NCI-H1436 treated with DMSO at 0.1 percent for 48 hours (cell line): ENCODE data around the gene KLHL15.
"Not testable (repeated sequence)": the region's sequence is repeated elsewhere in the genome, so short reads cannot be mapped to it uniquely, and the experiment has no call there.

Experiments
- DNase-seq: peaks from one replicate; lab custom pipeline; 2025; lab: John Stamatoyannopoulos, UW

KLHL15 gene

DNA sequence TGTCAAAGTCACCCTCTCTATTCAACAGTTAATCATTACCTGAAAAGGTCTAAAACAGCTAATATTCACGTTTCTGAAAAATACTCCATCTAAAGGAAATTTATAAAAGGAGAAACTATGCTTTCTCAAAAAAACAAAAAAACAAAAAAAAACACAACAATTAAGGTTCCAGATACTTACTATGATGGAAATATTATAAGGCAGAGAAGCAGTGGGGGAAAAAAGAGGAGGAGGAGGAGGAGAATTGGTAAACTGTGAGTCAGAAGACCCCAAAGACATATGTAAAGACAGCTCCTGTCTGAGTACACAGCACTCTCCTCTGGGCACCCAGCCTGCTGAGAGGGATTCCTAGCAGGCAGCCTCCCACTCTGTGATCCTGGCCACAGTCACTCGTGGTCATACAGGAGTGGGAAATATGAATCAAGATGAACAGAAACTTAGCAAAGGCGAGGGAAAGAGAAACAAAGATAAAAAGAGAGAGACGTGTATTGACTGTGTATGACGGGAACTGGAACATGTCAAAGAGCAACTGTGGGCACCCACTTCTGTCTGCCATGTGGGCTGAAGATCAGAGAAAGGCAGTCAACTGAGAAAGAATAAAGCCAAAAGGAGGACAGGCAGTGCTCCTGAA lies 12.5 kb downstream of the KLHL15 start:
- DNase-seq, result no peak

DNA sequence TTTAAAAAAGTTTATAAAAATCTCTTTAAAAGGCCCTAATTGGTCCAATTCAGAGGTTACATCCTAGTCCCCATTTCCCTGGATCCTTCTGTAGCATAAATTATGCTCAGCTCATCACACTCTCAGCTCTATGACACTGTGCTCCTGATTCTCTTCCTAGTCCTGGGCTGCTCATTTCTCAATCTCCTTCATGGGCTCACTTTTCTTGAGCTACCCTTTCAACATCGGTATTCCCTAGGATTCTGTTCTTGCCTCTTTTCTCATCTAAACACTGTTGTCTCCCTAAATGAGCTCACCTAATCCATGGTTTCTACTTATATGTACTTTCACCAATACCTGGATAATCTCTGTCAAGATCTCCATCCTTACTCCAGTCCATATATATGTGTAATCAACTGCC lies 14.7 kb downstream of the KLHL15 start:
- no peak for DNase-seq

DNA sequence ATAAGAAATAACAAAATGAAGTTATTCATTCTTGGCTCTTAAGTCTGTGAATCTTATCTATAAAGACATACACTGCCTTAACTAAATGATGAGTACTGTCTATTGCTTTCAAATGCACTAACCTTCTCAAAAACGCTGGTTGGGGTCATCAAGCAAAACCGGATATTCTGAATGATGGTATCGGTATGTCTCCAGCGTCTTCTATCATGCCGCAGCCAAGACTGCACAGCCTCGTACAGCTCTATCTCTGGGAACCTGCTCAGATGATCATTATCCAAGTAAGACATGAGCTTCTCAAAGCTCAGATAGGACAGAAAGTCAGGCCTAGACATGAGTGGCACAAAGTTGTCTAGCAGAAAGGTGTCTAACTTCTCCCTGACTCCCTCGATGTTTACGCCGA lies 21.1 kb downstream of the KLHL15 start:
- DNase-seq, result no peak

DNA sequence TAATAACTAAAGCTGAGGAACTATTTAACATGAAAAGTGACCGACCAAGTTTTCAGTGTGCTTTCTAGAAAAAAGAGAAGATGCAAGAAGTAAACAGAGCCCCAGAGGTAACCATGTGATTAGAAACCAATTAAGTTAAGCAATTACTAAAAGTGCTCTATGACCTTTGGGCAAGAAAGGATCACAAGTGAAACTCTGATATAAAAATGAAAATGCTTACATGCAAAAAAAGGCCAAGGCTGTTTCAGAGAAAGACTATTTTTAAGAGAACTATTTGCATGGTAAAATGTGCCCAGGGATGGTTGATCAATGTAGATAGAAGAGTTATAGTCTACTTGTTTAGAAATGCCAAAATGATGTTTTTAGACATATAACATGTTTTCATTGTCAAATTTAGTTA lies 22.0 kb downstream of the KLHL15 start:
- no peak for DNase-seq

DNA sequence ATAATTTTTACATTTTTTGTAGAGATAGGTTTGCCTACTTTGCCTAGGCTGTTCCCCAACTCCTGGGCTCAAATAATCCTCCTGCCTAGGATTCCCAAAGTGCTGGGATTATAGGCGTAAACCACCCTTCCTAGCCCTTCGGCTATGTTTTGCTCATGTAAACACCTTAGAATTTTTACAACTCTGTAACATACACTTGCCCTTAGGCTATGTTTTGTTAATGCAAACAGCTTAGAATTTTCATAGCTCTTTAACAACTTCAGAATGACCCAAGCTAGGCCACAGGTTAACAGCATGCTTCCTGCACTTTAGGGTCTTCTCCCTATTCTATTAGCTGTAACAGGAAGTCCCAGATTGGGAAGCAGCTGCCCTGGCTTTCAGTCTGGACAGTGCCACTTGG lies 24.2 kb downstream of the KLHL15 start:
- no peak for DNase-seq

DNA sequence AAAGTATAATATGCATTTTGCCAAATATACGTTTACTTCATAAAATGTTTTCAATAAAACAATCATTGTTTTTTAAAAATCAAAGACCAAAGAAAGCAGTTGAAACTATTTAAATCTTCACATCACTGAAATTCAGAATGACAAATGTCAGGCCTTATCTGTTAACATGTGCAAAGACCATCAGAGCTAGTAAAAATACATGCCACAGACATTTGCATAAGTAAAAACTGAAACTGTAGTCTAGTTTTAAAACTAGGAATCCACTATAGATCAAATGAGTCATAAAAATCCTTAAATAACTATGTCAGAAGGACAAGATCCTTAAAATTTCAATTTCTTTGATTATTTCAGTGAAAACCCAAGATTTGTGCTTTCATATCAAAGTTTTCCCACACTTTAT lies 24.8 kb downstream of the KLHL15 start:
- no peak for DNase-seq

DNA sequence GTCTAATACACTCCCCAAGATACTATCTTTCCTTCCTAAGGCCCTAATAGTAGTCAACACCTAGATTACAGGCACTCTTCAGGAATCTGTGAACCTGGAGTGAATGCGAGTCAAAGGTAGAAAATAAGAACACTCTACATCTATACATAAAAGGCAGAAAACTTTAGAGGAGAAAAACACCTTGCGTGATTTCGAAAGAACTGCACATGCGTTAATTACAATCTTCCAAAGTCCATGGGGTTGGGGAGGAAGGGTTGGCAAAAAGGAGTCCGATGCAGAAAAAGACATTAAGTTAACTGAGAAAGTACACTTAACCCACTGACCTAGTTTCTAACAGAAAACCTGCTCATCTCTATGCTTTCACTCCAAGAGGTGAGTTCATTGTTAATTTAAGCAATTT lies 27.3 kb downstream of the KLHL15 start:
- DNase-seq, result no peak

DNA sequence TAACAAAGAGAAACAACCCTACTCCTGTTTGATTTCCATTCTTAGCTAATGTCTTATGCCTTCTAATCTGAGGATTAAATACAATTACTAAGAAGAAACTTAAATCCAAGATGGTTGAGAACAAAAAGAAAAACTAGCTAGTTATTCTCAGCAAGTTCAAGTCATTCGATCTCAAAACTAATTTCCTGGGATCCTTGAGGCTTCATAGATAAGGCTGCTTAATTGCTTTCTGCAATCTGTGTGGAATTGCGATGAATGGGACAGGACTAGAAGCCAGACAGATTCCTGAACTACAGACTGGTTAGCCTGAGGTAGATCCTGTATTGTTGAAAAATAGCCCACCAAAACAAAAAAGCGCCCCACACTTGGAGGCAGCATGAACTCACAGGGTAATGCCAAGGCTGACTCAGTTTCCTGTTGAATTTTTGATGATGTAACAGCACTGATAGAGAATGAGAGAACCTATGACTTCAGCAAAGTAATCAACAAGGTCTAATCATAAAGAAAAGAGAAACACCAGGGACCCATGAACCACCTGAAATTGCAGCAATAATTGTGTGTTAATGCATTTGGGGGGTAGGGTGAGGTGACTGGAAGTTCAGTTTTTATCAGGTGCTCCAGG lies 33.9 kb downstream of the KLHL15 start:
- no peak for DNase-seq

DNA sequence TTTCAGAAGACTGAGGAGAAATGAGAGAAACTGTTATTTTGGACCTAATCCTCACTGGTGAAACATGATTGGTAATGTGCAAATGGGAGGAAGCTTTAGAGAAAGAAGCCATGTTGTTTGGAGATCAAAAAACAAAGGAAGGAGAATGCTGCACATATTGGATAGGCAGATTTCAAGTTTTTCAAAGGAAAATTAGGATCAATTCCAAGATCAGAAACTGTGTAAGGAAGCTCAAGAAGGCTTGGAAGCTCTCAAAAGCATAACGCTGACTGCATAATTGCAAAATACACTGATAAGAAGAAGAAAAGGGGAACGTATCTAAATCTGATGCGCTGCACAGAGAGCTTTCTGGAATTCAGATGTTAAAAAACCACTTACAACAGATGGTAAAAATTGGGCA lies 34.6 kb downstream of the KLHL15 start:
- no peak for DNase-seq

DNA sequence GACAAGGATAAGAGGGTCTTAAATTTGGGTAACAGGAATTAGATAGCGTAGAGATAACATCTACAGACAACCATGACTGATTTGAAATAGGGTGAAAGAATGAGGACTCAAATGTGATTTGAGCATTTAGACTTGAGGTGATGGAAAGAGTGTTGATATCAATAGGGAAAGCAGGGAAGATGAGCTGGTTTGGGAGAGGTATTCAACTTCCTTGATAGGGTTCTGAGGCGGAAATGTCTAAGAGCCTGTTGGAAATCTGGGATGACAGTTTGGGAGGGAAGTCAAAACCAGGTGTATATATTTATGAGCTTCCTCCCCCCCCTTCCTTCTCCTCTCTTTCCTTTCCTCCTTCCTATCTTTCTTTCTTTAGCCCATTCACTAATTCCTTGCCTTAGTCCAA lies 36.5 kb downstream of the KLHL15 start:
- DNase-seq, result no peak

DNA sequence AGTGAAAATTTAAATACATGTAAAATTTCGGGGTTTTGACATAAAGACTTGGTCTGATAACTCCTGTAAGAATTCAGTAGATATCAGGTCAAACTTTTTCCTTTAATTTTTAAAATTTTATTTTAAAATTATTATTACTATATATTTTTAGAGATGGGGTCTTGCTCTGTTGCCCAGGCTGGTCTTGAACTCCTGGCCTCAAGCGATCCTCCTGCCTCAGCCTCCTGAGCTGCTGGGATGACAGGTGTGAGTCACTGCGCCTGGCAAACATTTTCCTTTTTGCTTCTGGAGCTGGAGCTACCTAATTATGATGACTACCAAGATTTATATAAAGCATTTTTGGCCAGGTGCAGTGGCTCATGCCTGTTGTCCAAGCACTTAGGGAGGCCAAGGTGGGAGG lies 37.3 kb downstream of the KLHL15 start:
- DNase-seq, result no peak

DNA sequence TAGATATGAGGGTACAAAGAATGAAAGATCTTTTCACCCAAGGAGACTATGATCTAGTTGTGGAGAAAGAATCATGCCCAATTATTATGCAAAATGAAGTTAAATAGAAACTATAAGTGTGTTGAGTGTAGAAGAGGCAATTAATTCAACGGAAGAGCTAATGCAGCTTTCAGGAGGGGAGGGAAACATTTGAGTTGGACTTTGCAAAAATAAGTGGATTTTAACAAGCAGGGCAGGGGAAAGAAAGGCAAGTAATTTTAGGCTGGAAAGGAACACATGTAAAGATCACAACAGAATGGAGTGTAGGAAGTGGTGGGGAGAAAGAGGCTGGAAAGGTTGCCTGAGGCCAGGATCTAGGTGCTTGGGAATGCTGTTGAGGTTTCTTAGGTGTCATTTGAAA lies 44.1 kb downstream of the KLHL15 start:
- no peak for DNase-seq

DNA sequence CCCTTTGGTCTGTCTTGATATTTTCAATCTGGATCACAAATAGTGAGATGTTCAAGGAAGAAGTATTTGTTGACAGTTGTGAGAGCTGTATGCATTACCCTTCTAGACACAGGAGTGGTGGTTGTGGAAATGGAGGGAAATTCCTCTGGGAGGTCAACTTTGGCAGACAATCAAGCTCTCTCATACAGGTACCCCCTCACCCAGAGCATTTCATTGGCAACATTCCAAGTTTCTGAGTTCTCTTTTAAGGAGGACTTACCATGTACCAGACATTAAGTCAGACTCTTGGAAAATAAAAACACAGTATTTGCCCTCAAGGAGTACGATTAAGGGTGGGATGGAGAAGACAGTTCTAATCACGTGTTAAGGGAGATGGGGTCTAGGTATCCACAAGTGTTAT lies 45.3 kb downstream of the KLHL15 start:
- no peak for DNase-seq

DNA sequence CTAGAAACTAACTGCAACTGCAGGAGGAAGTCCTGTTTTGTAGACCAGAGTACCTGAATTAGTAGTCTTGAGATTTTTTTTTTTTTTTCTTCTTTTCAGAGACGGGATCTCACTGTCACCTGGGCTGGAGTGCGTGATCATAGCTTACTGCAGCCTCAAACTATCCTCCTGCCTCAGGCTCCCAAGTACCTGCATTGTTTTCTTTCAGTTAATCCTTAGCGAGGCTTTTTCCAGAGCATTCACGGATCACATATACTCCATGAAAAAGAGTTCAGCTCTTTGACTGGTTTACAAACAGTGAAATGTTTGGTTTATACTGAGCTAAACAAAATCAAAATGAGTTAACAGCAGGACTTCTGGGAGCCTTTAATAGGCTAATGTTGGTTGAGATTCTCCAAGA lies 45.8 kb downstream of the KLHL15 start:
- DNase-seq, result no peak

DNA sequence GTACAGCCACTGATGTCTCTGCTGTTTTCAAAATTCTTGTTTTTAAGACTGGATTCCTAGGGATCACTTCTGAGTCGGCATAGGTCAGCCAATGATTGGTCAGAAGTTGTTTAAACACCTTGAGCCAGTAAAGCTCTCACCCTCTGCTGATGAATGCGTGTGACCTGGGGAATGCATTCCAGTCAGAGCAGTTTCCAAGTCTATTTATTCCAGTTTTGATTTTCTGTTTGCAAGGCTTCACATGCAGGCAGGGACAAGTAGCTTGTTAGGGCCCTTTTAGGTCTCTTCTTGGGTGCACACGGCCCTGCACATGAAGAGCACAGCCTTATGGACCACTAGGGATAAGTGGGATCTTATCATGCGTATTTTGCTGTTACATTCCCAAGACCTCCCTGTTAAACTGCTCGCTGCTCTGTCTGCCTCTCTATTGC lies 47.0 kb downstream of the KLHL15 start:
- no peak for DNase-seq

DNA sequence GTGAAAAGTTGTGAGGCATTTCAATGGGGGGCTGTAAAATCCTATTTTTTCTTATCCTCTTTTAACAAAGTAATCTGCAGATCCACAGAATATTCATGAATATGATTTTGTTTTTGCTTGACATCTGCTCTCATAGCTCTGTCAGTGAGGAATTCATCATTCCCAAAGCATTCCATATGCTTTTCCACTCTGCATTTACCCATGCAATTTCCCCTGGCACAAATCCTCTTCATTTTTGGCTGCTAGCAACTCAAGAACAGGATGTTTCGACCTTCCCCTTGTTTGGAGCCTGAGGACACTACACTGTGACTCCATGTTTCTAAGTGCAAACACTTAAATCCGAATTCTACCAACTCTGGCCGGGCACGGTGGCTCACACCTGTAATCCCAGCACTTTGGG lies 48.5 kb downstream of the KLHL15 start:
- no peak for DNase-seq

DNA sequence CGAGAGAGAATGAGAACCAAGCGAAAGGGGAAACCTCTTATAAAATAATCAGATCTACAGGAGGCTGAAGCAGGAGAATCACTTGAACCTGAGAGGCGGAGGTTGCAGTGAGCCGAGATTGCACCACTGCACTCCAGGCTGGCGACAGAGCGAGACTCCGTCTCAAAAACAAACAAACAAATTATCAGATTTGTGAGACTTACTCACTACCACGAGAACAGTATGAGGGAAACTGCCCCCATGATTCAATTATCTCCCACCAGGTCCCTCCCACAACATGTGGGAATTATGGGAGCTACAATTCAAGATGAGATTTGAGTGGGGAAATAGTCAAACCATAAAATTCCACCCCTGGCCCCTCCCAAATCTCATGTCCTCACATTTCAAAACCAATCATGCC lies 61.4 kb downstream of the KLHL15 start:
- not testable (repeated sequence) for DNase-seq

DNA sequence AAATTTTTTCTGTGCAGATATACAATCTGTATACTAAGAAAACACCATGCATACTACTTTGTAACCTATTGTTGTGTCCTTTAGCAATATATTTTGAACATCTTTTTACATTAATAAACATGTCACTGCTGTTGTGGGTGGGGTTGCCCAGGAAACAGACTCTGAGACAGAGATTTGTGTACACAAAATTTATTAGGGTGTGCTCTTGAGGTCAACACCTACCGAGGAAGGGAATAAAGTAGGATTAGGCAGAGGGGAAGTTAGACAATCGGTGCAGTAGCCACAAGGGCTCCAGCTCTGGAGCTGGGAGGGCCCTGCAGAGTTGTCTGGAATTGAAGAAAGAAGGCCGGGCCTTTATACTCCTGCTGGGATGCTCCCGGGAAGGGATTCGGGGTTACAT lies 62.8 kb downstream of the KLHL15 start:
- no peak for DNase-seq

DNA sequence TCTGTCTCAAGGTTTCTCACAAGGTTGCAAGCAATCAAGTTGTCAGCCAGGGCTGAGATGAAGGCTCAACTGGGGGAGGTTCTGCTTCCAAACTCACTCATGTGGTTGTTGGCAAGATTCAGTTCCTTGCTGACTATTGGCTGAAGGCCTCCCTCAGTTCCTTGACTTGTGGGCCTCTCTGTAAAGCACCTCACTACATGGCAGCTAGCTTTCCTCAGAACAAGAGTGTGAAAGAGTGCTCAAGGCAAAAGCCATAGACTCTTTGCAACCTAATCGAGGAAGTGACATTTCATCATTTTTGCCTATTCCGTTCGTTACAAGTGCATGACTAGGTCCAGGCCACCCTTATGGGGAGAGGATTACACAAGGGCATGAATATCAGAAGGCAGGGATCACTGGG lies 67.2 kb downstream of the KLHL15 start:
- DNase-seq, result no peak

DNA sequence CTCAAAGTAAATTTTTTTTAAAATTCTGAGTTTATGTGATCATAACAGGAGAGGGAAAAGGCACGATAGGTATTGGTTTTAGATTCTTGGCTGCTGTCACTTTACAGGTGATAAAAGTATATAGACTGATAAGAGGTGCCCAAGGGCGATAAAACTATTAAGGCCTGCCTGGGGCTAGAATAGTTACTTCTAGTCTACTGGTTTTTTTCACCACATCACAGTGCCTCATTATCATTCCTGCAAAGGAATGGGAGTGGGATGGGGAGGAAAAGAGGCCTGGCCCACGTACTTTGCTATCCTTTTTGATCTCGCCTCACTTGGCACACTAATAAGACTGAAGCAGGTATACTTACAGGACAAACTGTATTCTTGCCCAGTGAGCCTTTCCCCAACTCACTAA lies 72.6 kb downstream of the KLHL15 start:
- no peak for DNase-seq

DNA sequence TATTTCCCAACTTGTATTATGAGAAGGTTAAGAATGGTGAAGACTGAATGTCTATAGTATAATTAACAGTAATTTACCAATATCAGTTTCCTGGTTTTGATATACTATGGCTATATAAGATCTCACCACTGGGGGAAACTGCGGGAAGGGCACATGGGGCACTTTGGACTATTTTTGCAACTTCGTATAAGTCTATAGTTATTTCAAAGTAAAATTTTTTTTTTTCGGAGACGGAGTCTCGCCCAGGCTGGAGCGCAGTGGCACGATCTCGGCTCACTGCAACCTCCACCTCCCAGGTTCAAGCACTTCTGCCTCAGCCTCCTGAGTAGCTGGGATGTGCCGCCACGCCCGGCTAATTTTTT lies 73.1 kb downstream of the KLHL15 start:
- DNase-seq, result no peak

DNA sequence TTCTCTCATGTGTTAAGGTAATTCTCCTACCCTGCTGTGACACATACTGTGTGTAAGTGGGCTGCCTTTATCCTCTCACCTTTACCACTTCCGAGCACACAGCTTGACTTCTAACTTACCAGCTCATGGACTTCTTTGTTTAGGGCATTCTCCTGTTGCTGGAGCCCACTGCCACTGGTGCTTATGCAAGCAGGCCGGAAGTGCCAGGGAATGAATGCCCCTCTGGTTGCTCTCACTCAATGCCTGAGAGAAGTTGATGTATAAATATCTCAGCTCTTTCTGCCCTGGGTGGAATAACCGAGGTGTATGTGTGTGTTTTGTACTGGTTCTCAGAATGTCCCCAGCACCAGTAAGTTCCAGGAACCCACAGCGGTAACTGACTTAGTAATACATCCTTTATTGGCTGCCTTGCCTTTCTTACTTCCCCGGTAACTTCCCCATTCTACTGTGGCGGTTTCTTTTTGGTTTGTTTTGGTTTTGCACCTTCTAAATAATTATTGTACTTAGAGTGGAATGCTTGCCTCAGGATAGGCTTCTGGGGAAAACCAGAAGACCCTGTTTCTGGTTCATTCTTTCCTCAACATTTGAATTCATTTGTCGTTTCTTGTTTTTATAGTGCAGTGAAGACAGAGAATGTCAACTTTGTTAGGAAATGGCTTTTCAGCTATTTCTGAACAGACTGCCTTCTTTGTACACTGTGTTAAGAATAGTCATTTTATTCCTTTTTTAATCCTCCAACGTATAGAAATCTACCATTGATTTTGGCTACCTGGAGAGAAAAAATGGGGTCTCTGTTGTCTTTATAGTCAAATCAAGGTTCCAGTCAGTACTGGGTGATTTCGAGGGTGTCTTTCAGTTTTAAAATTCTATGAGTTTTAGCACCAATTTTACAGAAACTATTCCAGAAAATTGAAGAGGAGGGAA lies 73.7 kb downstream of the KLHL15 start:
- no peak for DNase-seq

DNA sequence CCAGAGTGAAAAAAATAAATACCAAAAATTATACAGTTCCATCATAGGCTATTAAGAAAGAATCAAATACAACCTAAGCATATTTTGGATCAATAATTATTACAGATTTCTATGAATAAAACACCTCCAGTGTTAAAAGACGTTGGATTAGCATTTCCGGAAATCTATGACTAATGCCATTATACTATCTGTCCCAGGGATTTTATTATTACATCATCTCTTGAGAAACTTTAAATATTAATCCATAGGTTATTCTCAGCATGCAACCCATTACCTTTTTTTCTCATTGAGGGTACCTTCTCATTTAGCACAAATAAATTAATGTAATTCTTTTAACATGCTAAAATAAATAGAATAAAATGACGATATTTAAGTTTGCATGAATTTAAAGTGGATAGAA lies 74.6 kb downstream of the KLHL15 start:
- no peak for DNase-seq
